Mesothelial cell of epicardium (in vitro differentiated cells): Measurements from ENCODE around the gene SLC30A9. TPM values are rescaled to one million over a fixed set of nuclear protein-coding genes. Genes with fewer than 3 reads are reported as not detected.

Experiments used
- DNase-seq, 2 experiments: peaks; one replicate each; pipeline ENCODE4 v3.0.0; 2021; ENCODE audit warnings: low spot score in 2 of 2; ENCODE audit not compliant: unreplicated experiment in 2 of 2
- H3K27ac Mint-ChIP-seq: 2 replicates; pipeline ENCODE4 v1.8.0; 2021; ENCODE audit warnings: mixed read lengths
- H3K27me3 Mint-ChIP-seq: 2 replicates; pipeline ENCODE4 v1.8.0; 2021; ENCODE audit warnings: low read depth, mixed read lengths
- H3K36me3 Mint-ChIP-seq: 2 replicates; pipeline ENCODE4 v1.8.0; 2021; ENCODE audit warnings: mixed read lengths
- H3K4me1 Mint-ChIP-seq: 2 replicates; pipeline ENCODE4 v1.8.0; 2021; ENCODE audit warnings: mixed read lengths
- H3K4me3 Mint-ChIP-seq: 2 replicates; pipeline ENCODE4 v1.8.0; 2021; ENCODE audit warnings: mild to moderate bottlenecking, moderate library complexity, mixed read lengths
- H3K9me3 Mint-ChIP-seq: 2 replicates; pipeline ENCODE4 v1.8.0; 2021; ENCODE audit warnings: mixed read lengths
- CTCF ChIP-seq: fragments of 200-600 bp; sonication (generic); IDR thresholded peaks from one replicate; pipeline ENCODE4 v1.5.0; 2021; ENCODE audit warnings: antibody characterized with exemption; ENCODE audit not compliant: unreplicated experiment
- total RNA-seq: library from RNA; stranded (reverse); gene quantifications from 3 replicates; pipeline ENCODE4 v1.2.1, GENCODE V29; 2021

The SLC30A9 gene
- total RNA-seq, 1 donor from 2014 or later = 55.8 TPM

DNA sequence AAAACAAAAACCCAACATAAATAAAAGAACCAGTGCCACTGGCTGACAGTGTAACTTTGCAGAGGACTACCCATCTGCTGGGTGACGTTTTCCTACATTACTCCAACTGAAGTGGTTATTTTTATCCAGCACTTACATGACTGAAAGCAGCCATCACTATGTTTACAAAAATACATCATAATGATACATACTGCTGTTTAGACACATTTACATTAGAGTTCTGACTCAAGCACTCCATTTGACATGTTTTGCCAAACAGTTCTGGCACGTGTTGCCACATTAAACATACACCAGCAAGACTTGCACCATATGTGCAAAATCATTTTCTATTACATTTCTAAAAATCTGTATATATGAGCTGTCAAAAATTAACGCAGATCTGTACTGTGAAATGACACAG, 122.5 kb downstream of the SLC30A9 start:
- Mint-ChIP-seq H3K4me1 (no peaks in the 10 kb centered on the region), H3K36me3 (no peaks in the 10 kb centered on the region), H3K27me3 (peaks cover 27% of the 10 kb centered on the region), H3K4me3 (no peak overlapping the region), H3K27ac (no peak overlapping the region), H3K9me3 (peaks cover 4% of the 10 kb centered on the region)
- TF ChIP-seq CTCF = no peak
- no peak for DNase-seq

GRCh38 chr4:42119886-42120285, 129.6 kb downstream of the SLC30A9 start:
- TF ChIP-seq CTCF = no peak
- no peak for DNase-seq
- H3K27ac Mint-ChIP-seq = no peak overlapping the region
- H3K36me3 Mint-ChIP-seq = no peaks in the 10 kb centered on the region
- H3K4me1 Mint-ChIP-seq = no peaks in the 10 kb centered on the region
- peaks cover 21% of the 10 kb centered on the region for H3K27me3 Mint-ChIP-seq
- no peak overlapping the region for H3K4me3 Mint-ChIP-seq
- no peaks in the 10 kb centered on the region for H3K9me3 Mint-ChIP-seq

DNA sequence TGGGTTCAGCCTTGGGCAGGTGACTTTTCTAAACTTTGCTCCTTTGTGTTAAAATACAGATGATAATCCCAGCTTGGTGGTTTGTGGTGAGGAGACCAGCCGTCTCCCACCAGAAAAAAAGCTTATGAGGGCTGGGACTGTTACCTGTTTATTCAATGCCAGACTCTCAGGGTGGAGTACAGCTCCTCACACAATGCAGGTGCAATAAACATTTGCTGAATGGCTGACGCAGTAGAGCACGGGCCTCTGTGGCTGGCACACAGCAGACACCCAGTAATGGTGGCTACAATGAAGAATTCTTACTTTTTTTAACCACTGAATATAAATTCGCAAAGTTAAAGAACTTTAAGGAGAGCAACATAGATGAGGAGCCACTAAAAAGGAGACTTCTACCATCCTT, 131.9 kb downstream of the SLC30A9 start:
- no peaks in the 10 kb centered on the region for H3K9me3 Mint-ChIP-seq
- H3K36me3 Mint-ChIP-seq = no peaks in the 10 kb centered on the region
- no peak for DNase-seq
- H3K4me1 Mint-ChIP-seq = no peaks in the 10 kb centered on the region
- TF ChIP-seq CTCF = no peak
- no peak overlapping the region for H3K27ac Mint-ChIP-seq
- H3K4me3 Mint-ChIP-seq = no peak overlapping the region
- H3K27me3 Mint-ChIP-seq = peaks cover 11% of the 10 kb centered on the region

DNA sequence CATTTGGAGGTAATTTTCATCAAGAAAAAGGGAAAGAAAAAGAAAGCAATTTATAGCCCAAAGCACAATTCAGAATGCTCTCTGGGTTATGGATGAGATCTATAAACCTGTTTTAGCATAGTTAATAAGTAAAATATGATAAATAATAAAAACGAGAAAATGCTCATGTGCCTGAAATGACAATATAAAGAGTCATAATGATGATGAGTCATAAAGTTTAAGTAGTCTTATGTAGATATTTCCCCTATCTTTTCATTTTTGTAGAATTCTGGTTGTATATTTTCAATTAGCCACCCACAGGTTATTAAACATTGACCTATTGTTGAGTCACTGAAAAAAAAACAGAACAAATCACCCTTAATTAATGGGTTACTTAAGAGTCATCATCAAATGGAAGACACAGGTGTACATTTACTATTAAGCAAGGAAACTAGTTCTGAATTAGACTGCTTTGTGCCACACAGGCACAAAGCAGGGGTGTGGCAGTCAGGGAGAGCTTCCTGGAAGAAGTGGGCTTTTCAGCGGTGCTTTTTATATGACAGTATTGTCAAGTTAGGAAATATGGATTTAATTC, 132.8 kb downstream of the SLC30A9 start:
- Mint-ChIP-seq H3K27ac (no peak overlapping the region), H3K36me3 (no peaks in the 10 kb centered on the region), H3K9me3 (no peaks in the 10 kb centered on the region), H3K4me3 (no peak overlapping the region), H3K27me3 (peaks cover 9% of the 10 kb centered on the region), H3K4me1 (no peaks in the 10 kb centered on the region)
- TF ChIP-seq CTCF = no peak
- DNase-seq = no peak

DNA sequence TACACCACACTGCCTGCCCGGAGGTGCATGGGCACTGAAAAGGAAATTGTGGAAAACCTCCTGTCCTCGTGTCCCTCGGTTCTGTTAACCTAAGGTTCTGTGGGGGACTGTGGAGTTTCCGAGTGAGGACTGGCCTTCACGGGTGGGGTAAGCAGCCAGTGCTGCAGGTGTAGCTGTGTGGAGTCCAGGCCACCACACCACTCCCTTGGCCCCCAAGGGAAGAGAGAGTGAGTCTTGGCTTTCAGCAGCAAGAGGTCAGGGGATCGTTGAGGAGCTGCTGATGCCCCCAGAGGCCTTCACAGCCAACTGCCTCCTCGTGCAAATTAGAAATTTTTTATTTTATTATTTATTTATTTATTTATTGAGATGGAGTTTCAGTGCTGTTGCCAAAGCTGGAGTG, 141.8 kb downstream of the SLC30A9 start:
- no peak for DNase-seq
- H3K9me3 Mint-ChIP-seq = peaks cover 7% of the 10 kb centered on the region
- H3K36me3 Mint-ChIP-seq = no peaks in the 10 kb centered on the region

More for the DNA sequence above, 141.8 kb downstream of the SLC30A9 start:
- no peaks in the 10 kb centered on the region for H3K4me1 Mint-ChIP-seq
- no peak overlapping the region for H3K4me3 Mint-ChIP-seq
- H3K27ac Mint-ChIP-seq = no peak overlapping the region
- TF ChIP-seq CTCF = no peak
- peaks cover 14% of the 10 kb centered on the region for H3K27me3 Mint-ChIP-seq
